GM21360 (cell line): ENCODE data around the gene BRIX1.
"Not testable (repeated sequence)": the region's sequence is repeated elsewhere in the genome, so short reads cannot be mapped to it uniquely, and the experiment has no call there.

Experiments used
- ATAC-seq: cut with Tn5 transposase; IDR thresholded peaks from one replicate; pipeline ENCODE4 v1.9.1; 2021; ENCODE audit warnings: mild to moderate bottlenecking, moderate library complexity; ENCODE audit not compliant: unreplicated experiment

Gene BRIX1

GRCh38 chr5:34957857-34958690 is 42.6 kb downstream of the BRIX1 start:
- ATAC-seq: peak; percentile 41

- peak; percentile 95 for ATAC-seq
These were observed 43.8 kb downstream of the BRIX1 start for GRCh38 chr5:34959323-34959722.

- no peak for ATAC-seq
These were observed 52.0 kb downstream of the BRIX1 start for GRCh38 chr5:34967540-34967939.

GRCh38 chr5:34968258-34968657 is 52.7 kb downstream of the BRIX1 start:
- ATAC-seq: no peak

- no peak for ATAC-seq
These were observed 55.0 kb downstream of the BRIX1 start for GRCh38 chr5:34970552-34970951.

- ATAC-seq: not testable (repeated sequence)
These were observed 56.1 kb downstream of the BRIX1 start for GRCh38 chr5:34971655-34972054.
